Measurements from ENCODE around the gene FNIP2.
"Not testable (repeated sequence)": the region's sequence is repeated elsewhere in the genome, so short reads cannot be mapped to it uniquely, and the experiment has no call there.

FNIP2 gene

GRCh38 chr4:158789853-158790252, 21.0 kb downstream of the FNIP2 start:
- no peak for DNase-seq (ENCODE audit: low read depth in 2 of 2)

- no peak for DNase-seq (ENCODE audit: low read depth in 2 of 2)
Observed at GRCh38 chr4:158793021-158793420, 24.2 kb downstream of the FNIP2 start.

GRCh38 chr4:158793430-158793829, 24.6 kb downstream of the FNIP2 start:
- DNase-seq (ENCODE audit: low read depth in 2 of 2), result not testable (repeated sequence)

- DNase-seq (ENCODE audit: low read depth in 2 of 2), result no peak
Observed at GRCh38 chr4:158796370-158797140, 27.7 kb downstream of the FNIP2 start.

DNA sequence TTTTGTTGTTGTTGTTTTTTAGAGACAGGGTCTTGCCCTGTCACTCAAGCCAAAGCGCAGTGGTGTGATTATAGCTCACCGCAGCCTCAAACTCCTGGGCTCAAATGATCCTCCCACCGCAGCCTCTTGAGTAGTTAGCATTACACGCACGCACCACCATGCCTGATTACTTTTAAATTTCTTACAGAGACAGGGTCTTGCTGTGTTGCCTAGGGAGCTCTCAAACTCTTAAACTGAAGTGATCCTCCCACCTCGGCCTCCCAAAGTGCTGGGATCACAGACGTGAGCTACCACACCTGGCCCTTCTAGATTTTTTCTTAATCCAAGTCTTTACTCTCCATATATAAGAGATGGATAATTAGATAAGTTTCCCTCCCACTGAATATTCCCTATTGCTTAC, 29.2 kb downstream of the FNIP2 start:
- no peak for DNase-seq (ENCODE audit: low read depth in 2 of 2)

DNA sequence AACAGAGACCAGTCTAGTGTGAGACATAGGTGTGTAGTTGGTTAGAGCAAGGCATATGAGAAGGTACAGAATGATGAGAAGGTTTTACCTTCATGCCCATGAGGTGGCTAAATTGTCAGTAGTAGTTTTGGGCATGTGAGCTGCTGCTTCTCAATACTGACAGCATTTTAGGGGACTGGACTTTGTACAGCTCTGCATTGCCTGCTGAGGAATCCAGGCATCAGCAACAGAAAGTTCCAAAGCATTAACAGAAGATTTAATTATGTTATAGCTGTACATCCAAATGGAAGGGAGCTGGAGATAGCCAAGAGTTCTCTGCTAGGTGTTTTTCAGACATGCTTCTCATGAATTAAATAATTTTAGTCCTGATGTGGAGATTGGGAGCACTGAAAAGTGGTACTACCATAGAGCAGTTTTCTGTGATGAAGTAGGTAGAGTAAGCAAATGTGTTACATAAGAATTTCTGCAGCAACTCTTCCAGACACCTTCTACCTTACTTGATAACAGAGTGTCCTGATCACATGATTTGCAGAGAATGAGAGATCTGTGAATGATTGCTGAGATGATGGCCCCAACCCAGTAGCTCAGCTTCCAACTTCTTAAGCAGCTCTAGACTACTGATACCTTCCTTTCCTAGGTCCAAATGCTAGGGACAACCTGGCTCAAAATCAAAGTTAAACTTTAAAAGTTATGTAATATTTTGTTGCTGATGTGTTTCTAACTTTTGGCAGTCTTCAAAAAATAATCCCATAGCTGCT, 30.4 kb downstream of the FNIP2 start:
- DNase-seq (ENCODE audit: low read depth in 2 of 2), result no peak

DNA sequence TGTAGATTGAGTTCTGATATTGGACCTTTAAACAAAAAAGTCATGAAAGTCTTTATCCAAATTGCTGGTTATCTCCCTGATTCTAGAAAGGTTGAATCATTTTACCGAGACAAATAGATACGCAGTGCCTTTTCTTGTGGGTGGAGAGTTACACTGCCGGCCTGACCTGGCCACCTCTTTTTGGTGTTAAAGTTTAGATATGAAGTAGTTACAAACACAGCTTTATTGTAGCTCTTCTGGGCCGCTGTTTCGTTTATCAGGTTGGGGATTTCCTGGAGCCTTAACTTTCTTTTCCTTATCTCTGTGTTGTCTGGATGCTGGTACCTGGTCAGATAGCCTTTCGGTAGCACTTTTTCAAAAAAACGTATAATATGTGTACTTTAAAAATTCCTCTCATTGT, 31.0 kb downstream of the FNIP2 start:
- no peak for DNase-seq (ENCODE audit: low read depth in 2 of 2)

- DNase-seq (ENCODE audit: low read depth in 2 of 2), result no peak
Observed at GRCh38 chr4:158801066-158801465, 32.2 kb downstream of the FNIP2 start.

DNA sequence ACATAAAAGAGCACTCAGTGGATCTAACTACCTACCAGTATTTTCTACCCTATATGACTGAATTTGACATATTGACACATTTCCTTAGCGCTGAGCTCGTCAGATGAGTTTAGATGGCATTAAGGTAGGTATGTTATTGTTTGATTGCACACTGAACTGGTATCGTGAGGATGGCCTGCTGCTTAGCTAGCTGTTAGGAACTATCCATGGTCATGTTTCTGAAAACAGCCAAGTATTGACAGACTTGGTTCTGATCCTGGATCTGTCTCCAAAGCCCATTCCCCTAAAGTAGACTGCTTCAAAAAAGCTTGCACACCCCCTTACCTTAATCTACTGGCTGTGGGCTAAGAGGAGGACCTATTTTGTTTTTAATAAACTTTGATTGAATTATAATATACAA, 32.9 kb downstream of the FNIP2 start:
- no peak for DNase-seq (ENCODE audit: low read depth in 2 of 2)

GRCh38 chr4:158802914-158803313, 34.1 kb downstream of the FNIP2 start:
- DNase-seq (ENCODE audit: low read depth in 2 of 2), result no peak

GRCh38 chr4:158805635-158806471, 37.0 kb downstream of the FNIP2 start:
- no peak for DNase-seq (ENCODE audit: low read depth in 2 of 2)

DNA sequence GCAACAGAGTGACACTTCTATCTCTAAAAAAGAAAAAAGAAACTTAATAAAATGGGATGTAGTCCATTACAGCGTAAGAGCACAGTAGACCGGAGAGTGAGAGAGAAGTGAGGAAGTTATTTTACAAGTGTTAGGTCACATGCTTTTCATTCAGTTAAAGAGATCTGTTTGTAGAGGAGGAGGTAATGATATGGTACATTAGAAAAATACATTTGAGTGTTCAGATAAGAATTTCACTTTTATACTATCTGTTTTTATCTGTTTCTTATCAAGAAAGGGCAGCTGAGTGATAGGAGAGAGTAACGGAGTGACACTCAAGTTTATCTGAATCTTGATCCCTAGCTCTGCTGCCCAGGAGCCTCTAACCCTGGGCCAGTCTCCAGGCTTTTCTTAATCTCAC, 38.9 kb downstream of the FNIP2 start:
- DNase-seq (ENCODE audit: low read depth in 2 of 2), result no peak

DNA sequence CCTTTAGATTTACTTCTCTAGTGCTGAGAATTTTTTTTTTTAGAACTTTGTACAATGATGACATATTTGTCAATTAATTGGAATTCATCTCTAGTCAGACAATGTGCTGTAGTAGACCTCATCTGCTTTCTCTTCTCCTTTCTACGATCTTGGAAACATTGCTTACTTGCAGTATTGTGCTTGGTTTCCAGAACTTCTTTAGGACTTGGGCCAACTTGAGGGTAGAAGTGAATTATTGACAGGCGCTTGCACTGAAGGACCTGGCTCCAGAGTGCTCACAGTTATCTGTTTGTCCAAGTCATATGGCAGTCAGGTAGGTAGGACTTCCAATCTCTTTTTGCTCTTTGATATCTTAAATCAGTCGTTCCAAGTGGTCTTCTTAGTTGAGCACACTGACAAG, 39.6 kb downstream of the FNIP2 start:
- DNase-seq (ENCODE audit: low read depth in 2 of 2), result no peak

GRCh38 chr4:158809208-158809607, 40.4 kb downstream of the FNIP2 start:
- DNase-seq (ENCODE audit: low read depth in 2 of 2), result not testable (repeated sequence)

DNA sequence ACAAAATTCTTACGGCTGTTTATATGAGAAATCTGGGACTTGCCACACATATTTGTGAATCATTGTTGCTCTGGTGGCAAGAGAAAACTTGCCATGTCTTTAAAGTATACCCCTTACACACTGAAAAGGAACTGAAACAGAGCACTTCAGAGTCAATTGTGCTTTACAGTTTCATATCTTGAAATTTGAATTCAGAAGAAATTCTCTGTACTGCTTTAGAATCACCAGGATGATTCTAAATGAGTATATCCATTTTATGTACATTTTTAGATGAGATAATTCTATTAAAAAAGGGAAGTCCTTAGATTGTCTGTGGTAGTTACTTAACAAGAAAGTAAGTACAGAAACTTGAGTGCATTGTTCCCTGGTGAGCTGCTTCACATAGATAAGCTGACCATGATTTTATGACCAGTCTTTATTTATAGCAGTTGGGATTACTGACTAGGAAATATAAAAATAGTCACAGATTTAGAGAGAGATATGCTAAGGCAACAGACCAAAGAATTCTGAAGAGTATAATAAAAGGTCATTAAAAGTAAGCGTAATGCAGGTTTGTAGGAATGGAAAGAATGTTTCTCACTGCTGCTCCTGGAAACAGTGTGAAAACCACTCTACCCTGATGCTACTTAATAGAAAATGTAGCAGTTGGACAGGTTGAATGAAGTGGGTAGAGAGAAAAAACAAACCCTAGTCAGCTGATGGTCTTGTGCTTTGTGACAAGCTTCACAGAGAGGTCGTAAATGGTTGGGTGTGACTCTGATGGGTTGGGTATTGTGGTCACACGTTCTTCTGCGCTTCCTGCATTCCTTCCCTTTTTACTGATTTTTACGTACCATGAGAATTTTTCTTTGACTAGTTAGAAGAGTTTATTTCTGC, 41.0 kb downstream of the FNIP2 start:
- DNase-seq (ENCODE audit: low read depth in 2 of 2), result no peak

GRCh38 chr4:158810487-158811215, 41.8 kb downstream of the FNIP2 start:
- no peak for DNase-seq (ENCODE audit: low read depth in 2 of 2)

GRCh38 chr4:158811216-158811540, 42.4 kb downstream of the FNIP2 start:
- DNase-seq (ENCODE audit: low read depth in 2 of 2), result no peak

- no peak for DNase-seq (ENCODE audit: low read depth in 2 of 2)
Observed at GRCh38 chr4:158811704-158812103, 42.9 kb downstream of the FNIP2 start.

- no peak for DNase-seq (ENCODE audit: low read depth in 2 of 2)
Observed at GRCh38 chr4:158812133-158812532, 43.3 kb downstream of the FNIP2 start.

DNA sequence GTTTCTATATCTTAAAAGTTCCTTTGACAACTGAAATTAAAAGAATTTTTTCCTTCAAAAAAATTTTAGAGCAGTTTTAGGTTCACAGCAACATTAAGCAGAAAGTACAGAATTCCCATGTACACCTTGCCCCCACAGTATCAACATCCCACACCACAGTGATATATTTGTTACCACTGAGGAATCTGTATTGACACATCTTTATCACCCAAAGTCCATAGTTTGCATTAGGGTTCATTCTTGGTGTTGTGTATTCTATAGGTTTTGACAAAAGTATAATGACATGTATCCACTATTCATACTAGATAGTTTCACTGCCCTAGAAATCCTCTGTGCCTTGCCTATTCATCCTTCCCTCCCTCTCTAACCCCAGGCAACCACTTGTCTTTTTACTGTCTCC, 43.7 kb downstream of the FNIP2 start:
- DNase-seq (ENCODE audit: low read depth in 2 of 2), result no peak

GRCh38 chr4:158813113-158813512, 44.3 kb downstream of the FNIP2 start:
- DNase-seq (ENCODE audit: low read depth in 2 of 2), result no peak

Data from stimulated activated CD8-positive, alpha-beta memory T cell treated with anti-CD3 and anti-CD28 coated beads, Interleukin-15, amount 100 ng/mL, for 48 hours (primary cell).